ENCODE data around the gene LTBP3.

The LTBP3 gene

DNA sequence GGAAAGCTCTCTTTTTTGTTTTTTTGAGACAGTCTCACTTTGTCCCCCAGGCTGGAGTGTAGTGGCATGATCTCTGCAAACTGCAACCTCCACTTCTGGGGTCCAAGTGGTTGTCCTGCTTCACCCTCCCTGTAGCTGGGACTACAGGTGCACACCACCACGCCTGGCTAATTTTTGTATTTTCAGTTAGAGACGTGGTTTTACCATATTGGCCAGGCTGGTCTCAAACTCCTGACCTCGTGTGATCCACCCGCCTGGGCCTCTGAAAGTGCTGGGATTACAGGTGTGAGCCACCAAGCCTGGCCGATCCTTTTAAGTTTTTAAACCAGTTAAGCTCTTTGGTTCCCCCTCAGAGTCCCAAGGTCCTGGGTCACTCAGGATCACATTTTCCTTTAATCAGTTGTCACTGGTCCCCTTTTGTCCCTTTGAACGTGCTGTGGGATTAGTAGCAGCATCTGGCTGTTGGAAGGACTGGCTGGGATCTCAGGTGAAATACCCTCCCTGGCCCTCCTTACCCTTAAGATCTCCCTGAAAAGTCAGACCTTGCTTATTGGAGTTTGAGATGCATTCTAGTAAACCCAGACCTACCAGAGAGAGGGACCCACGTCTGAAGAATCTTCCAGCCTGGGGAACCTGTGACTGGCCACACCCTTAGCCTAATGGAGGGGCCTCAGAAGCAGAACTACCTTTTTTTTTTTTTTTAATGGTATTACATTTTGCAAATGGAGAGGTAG lies 51.2 kb downstream of the LTBP3 start:
- DNase-seq (ENCODE audit: low read depth), result no peak

DNA sequence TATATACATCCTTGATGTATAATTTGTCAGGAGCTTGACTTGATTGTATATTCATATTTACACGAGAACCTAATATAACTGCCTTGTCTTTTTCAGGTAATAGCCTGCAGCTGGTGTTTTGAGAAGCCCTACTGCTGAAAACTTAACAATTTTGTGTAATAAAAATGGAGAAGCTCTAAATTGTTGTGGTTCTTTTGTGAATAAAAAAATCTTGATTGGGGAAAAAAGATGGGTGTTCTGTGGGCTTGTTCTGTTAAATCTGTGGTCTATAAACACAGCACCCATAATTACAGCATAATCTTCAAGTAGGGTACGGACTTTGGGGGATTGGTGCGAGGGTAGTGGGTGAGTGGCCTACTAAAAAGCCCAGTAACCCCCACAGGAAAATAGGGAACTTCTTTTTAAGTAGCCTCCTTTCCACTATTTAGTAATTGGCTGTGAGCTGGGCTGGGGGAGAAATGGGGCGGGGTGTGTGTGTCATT lies 51.8 kb downstream of the LTBP3 start:
- no peak for DNase-seq (ENCODE audit: low read depth)

DNA sequence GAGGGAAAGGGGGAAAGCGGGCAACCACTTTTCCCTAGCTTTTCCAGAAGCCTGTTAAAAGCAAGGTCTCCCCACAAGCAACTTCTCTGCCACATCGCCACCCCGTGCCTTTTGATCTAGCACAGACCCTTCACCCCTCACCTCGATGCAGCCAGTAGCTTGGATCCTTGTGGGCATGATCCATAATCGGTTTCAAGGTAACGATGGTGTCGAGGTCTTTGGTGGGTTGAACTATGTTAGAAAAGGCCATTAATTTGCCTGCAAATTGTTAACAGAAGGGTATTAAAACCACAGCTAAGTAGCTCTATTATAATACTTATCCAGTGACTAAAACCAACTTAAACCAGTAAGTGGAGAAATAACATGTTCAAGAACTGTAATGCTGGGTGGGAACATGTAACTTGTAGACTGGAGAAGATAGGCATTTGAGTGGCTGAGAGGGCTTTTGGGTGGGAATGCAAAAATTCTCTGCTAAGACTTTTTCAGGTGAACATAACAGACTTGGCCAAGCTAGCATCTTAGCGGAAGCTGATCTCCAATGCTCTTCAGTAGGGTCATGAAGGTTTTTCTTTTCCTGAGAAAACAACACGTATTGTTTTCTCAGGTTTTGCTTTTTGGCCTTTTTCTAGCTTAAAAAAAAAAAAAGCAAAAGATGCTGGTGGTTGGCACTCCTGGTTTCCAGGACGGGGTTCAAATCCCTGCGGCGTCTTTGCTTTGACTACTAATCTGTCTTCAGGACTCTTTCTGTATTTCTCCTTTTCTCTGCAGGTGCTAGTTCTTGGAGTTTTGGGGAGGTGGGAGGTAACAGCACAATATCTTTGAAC lies 52.5 kb downstream of the LTBP3 start:
- DNase-seq (ENCODE audit: low read depth), result no peak

DNA sequence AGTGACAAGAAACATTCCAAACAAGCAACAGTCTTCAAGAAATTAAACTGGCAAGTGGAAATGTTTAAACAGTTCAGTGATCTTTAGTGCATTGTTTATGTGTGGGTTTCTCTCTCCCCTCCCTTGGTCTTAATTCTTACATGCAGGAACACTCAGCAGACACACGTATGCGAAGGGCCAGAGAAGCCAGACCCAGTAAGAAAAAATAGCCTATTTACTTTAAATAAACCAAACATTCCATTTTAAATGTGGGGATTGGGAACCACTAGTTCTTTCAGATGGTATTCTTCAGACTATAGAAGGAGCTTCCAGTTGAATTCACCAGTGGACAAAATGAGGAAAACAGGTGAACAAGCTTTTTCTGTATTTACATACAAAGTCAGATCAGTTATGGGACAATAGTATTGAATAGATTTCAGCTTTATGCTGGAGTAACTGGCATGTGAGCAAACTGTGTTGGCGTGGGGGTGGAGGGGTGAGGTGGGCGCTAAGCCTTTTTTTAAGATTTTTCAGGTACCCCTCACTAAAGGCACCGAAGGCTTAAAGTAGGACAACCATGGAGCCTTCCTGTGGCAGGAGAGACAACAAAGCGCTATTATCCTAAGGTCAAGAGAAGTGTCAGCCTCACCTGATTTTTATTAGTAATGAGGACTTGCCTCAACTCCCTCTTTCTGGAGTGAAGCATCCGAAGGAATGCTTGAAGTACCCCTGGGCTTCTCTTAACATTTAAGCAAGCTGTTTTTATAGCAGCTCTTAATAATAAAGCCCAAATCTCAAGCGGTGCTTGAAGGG lies 53.3 kb downstream of the LTBP3 start:
- no peak for DNase-seq (ENCODE audit: low read depth)

DNA sequence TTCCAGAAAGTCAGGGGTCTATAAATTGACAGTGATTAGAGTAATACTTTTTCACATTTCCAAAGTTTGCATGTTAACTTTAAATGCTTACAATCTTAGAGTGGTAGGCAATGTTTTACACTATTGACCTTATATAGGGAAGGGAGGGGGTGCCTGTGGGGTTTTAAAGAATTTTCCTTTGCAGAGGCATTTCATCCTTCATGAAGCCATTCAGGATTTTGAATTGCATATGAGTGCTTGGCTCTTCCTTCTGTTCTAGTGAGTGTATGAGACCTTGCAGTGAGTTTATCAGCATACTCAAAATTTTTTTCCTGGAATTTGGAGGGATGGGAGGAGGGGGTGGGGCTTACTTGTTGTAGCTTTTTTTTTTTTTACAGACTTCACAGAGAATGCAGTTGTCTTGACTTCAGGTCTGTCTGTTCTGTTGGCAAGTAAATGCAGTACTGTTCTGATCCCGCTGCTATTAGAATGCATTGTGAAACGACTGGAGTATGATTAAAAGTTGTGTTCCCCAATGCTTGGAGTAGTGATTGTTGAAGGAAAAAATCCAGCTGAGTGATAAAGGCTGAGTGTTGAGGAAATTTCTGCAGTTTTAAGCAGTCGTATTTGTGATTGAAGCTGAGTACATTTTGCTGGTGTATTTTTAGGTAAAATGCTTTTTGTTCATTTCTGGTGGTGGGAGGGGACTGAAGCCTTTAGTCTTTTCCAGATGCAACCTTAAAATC lies 54.0 kb downstream of the LTBP3 start:
- no peak for DNase-seq (ENCODE audit: low read depth)

DNA sequence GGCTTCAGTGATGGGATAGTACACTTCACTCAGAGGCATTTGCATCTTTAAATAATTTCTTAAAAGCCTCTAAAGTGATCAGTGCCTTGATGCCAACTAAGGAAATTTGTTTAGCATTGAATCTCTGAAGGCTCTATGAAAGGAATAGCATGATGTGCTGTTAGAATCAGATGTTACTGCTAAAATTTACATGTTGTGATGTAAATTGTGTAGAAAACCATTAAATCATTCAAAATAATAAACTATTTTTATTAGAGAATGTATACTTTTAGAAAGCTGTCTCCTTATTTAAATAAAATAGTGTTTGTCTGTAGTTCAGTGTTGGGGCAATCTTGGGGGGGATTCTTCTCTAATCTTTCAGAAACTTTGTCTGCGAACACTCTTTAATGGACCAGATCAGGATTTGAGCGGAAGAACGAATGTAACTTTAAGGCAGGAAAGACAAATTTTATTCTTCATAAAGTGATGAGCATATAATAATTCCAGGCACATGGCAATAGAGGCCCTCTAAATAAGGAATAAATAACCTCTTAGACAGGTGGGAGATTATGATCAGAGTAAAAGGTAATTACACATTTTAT lies 54.7 kb downstream of the LTBP3 start:
- DNase-seq (ENCODE audit: low read depth), result no peak

DNA sequence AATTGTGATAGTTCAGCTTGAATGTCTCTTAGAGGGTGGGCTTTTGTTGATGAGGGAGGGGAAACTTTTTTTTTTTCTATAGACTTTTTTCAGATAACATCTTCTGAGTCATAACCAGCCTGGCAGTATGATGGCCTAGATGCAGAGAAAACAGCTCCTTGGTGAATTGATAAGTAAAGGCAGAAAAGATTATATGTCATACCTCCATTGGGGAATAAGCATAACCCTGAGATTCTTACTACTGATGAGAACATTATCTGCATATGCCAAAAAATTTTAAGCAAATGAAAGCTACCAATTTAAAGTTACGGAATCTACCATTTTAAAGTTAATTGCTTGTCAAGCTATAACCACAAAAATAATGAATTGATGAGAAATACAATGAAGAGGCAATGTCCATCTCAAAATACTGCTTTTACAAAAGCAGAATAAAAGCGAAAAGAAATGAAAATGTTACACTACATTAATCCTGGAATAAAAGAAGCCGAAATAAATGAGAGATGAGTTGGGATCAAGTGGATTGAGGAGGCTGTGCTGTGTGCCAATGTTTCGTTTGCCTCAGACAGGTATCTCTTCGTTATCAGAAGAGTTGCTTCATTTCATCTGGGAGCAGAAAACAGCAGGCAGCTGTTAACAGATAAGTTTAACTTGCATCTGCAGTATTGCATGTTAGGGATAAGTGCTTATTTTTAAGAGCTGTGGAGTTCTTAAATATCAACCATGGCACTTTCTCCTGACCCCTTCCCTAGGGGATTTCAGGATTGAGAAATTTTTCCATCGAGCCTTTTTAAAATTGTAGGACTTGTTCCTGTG lies 55.4 kb downstream of the LTBP3 start:
- DNase-seq (ENCODE audit: low read depth), result no peak

DNA sequence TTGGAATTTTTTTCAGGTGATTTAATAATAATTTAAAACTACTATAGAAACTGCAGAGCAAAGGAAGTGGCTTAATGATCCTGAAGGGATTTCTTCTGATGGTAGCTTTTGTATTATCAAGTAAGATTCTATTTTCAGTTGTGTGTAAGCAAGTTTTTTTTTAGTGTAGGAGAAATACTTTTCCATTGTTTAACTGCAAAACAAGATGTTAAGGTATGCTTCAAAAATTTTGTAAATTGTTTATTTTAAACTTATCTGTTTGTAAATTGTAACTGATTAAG lies 55.9 kb downstream of the LTBP3 start:
- DNase-seq (ENCODE audit: low read depth), result no peak

DNA sequence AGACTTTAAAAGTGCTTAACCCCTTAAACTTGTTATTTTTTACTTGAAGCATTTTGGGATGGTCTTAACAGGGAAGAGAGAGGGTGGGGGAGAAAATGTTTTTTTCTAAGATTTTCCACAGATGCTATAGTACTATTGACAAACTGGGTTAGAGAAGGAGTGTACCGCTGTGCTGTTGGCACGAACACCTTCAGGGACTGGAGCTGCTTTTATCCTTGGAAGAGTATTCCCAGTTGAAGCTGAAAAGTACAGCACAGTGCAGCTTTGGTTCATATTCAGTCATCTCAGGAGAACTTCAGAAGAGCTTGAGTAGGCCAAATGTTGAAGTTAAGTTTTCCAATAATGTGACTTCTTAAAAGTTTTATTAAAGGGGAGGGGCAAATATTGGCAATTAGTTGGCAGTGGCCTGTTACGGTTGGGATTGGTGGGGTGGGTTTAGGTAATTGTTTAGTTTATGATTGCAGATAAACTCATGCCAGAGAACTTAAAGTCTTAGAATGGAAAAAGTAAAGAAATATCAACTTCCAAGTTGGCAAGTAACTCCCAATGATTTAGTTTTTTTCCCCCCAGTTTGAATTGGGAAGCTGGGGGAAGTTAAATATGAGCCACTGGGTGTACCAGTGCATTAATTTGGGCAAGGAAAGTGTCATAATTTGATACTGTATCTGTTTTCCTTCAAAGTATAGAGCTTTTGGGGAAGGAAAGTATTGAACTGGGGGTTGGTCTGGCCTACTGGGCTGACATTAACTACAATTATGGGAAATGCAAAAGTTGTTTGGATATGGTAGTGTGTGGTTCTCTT lies 56.5 kb downstream of the LTBP3 start:
- no peak for DNase-seq (ENCODE audit: low read depth)

DNA sequence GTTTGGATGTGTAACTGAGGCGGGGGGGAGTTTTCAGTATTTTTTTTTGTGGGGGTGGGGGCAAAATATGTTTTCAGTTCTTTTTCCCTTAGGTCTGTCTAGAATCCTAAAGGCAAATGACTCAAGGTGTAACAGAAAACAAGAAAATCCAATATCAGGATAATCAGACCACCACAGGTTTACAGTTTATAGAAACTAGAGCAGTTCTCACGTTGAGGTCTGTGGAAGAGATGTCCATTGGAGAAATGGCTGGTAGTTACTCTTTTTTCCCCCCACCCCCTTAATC lies 57.0 kb downstream of the LTBP3 start:
- peak; percentile 45 for DNase-seq (ENCODE audit: low read depth)

DNA sequence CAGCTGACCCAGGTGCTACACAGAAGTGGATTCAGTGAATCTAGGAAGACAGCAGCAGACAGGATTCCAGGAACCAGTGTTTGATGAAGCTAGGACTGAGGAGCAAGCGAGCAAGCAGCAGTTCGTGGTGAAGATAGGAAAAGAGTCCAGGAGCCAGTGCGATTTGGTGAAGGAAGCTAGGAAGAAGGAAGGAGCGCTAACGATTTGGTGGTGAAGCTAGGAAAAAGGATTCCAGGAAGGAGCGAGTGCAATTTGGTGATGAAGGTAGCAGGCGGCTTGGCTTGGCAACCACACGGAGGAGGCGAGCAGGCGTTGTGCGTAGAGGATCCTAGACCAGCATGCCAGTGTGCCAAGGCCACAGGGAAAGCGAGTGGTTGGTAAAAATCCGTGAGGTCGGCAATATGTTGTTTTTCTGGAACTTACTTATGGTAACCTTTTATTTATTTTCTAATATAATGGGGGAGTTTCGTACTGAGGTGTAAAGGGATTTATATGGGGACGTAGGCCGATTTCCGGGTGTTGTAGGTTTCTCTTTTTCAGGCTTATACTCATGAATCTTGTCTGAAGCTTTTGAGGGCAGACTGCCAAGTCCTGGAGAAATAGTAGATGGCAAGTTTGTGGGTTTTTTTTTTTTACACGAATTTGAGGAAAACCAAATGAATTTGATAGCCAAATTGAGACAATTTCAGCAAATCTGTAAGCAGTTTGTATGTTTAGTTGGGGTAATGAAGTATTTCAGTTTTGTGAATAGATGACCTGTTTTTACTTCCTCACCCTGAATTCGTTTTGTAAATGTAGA lies 57.6 kb downstream of the LTBP3 start:
- peak; percentile 52 for DNase-seq (ENCODE audit: low read depth)

DNA sequence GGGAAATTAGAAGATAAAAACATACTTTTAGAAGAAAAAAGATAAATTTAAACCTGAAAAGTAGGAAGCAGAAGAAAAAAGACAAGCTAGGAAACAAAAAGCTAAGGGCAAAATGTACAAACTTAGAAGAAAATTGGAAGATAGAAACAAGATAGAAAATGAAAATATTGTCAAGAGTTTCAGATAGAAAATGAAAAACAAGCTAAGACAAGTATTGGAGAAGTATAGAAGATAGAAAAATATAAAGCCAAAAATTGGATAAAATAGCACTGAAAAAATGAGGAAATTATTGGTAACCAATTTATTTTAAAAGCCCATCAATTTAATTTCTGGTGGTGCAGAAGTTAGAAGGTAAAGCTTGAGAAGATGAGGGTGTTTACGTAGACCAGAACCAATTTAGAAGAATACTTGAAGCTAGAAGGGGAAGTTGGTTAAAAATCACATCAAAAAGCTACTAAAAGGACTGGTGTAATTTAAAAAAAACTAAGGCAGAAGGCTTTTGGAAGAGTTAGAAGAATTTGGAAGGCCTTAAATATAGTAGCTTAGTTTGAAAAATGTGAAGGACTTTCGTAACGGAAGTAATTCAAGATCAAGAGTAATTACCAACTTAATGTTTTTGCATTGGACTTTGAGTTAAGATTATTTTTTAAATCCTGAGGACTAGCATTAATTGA lies 58.3 kb downstream of the LTBP3 start:
- no peak for DNase-seq (ENCODE audit: low read depth)

DNA sequence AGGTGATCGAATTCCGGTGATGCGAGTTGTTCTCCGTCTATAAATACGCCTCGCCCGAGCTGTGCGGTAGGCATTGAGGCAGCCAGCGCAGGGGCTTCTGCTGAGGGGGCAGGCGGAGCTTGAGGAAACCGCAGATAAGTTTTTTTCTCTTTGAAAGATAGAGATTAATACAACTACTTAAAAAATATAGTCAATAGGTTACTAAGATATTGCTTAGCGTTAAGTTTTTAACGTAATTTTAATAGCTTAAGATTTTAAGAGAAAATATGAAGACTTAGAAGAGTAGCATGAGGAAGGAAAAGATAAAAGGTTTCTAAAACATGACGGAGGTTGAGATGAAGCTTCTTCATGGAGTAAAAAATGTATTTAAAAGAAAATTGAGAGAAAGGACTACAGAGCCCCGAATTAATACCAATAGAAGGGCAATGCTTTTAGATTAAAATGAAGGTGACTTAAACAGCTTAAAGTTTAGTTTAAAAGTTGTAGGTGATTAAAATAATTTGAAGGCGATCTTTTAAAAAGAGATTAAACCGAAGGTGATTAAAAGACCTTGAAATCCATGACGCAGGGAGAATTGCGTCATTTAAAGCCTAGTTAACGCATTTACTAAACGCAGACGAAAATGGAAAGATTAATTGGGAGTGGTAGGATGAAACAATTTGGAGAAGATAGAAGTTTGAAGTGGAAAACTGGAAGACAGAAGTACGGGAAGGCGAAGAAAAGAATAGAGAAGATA lies 59.0 kb downstream of the LTBP3 start, which contains the start of gene MALAT1:
MALAT1 (plus strand) TSS at position 69 of the 736 bp plus-strand sequence.
- DNase-seq (ENCODE audit: low read depth), result peak; percentile 94

DNA sequence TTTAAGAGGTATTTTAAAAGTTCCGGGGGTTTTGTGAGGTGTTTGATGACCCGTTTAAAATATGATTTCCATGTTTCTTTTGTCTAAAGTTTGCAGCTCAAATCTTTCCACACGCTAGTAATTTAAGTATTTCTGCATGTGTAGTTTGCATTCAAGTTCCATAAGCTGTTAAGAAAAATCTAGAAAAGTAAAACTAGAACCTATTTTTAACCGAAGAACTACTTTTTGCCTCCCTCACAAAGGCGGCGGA lies 59.5 kb downstream of the LTBP3 start:
- no peak for DNase-seq (ENCODE audit: low read depth)

DNA sequence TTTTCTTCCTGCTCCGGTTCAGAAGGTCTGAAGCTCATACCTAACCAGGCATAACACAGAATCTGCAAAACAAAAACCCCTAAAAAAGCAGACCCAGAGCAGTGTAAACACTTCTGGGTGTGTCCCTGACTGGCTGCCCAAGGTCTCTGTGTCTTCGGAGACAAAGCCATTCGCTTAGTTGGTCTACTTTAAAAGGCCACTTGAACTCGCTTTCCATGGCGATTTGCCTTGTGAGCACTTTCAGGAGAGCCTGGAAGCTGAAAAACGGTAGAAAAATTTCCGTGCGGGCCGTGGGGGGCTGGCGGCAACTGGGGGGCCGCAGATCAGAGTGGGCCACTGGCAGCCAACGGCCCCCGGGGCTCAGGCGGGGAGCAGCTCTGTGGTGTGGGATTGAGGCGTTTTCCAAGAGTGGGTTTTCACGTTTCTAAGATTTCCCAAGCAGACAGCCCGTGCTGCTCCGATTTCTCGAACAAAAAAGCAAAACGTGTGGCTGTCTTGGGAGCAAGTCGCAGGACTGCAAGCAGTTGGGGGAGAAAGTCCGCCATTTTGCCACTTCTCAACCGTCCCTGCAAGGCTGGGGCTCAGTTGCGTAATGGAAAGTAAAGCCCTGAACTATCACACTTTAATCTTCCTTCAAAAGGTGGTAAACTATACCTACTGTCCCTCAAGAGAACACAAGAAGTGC lies 60.0 kb downstream of the LTBP3 start:
- peak; percentile 73 for DNase-seq (ENCODE audit: low read depth)

DNA sequence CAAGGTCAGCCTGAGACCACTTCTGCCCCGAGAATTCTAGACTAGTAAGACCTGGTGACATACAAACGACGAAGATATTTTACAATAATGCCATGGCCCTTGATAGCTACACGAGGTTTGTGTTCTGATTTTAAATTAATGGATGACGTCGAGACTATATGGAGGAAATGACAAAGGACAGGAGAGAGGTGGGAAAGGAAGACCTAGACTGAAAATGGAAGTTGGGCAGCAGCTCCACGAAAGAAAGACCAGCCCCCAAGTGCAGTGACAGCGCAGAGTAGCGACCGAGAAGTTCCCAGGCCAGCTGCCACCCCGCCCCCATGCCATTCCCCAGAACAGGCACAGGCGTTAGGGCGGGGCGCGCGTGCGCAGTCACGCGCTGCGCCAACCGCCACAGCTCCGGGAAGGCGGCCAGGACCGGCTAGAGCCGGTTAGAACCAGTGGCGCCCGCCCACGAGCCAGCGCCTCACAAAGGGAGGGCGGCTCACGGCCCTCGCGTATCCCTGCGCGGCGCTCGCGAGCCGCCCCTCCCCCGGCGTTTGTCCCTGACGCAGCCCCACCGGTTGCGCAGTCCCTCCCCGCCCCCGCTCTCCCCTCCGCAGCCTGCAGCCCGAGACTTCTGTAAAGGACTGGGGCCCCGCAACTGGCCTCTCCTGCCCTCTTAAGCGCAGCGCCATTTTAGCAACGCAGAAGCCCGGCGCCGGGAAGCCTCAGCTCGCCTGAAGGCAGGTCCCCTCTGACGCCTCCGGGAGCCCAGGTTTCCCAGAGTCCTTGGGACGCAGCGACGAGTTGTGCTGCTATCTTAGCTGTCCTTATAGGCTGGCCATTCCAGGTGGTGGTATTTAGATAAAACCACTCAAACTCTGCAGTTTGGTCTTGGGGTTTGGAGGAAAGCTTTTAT lies 60.8 kb downstream of the LTBP3 start:
- DNase-seq (ENCODE audit: low read depth), result peak; percentile 96

All from amniotic epithelial cell (primary cell).